ENCODE results near the gene CYBC1. TPM values are rescaled to one million over a fixed set of nuclear protein-coding genes. Genes with fewer than 3 reads are reported as not detected.
A peak's percentile ranks its signal among the peaks of the same experiment; 100 is the strongest.

The CYBC1 gene
- polyA plus RNA-seq, 2 of the 4 experiments (the other 2 are of a cell fraction), result 81.8 to 86.5 TPM

GRCh38 chr17:82416771-82417170 is 33.8 kb downstream of the CYBC1 start:
- ATAC-seq (no peak), DNase-seq (ENCODE audit: low read depth in 1 of 2, low spot score in 1 of 2) (peak in 1 of 2 experiments; percentile 57), FAIRE-seq (no peak)
- H3K9me3 ChIP-seq, result no peaks in the 10 kb centered on the region
- no peak overlapping the region for H3K4me2 ChIP-seq
- H3K27ac ChIP-seq, result no peak overlapping the region
- ChIA-PET CTCF (interaction anchor here (1.0 to 3.7 kb wide), 7 partner anchors 11 to 181 kb away, joined by 3 to 21 read pairs (median 6); no protein-coding TSS in a partner anchor), POLR2A (interaction anchor here (0.7 kb wide), 1 partner anchor 24 kb away, joined by 3 read pairs; no protein-coding TSS in a partner anchor)
- peaks cover 11% of the 10 kb centered on the region; the same call in 2 of the 3 replicates for H3K4me1 ChIP-seq
- WGBS (ENCODE audit: missing lambda C conversion rate), result 75% methylated on average over 6 of the region's 6 CpGs
- no peak overlapping the region for H3K4me3 ChIP-seq
- TF ChIP-seq KDM5A (IDR thresholded peaks at IDR 0.05) (no peak), RARB (CRISPR knock-in tag; IDR thresholded peaks at IDR 0.05) (no peak), ZNF302 (CRISPR knock-in tag; IDR thresholded peaks at IDR 0.05) (no peak), PHF8 (IDR thresholded peaks at IDR 0.05; ENCODE audit: borderline replicate concordance, low read depth) (no peak), HOXA7 (CRISPR knock-in tag; IDR thresholded peaks at IDR 0.05) (no peak), RAD21 (conservative IDR thresholded peaks at IDR 0.05 in 1 of 2, IDR thresholded peaks at IDR 0.05 in 1 of 2) (no peak), CEBPB (IDR thresholded peaks at IDR 0.05) (no peak), ESRRA (IDR thresholded peaks at IDR 0.05; ENCODE audit: borderline replicate concordance, low read length) (no peak), EHMT2 (IDR thresholded peaks at IDR 0.05; ENCODE audit: low read depth) (no peak), FOSL2 (IDR thresholded peaks at IDR 0.05) (no peak), FOSL2 (CRISPR knock-in tag; IDR thresholded peaks at IDR 0.05) (no peak), SMC3 (IDR thresholded peaks at IDR 0.05) (no peak), ZFP36 (IDR thresholded peaks at IDR 0.05; ENCODE audit: borderline replicate concordance, partially characterized antibody) (no peak)

- Histone ChIP-seq H3K4me3 (no peak overlapping the region), H3K9me3 (no peaks in the 10 kb centered on the region), H3K4me1 (peaks cover 11% of the 10 kb centered on the region; the same call in 2 of the 3 replicates), H3K4me2 (no peak overlapping the region), H3K27ac (no peak overlapping the region)
- ChIA-PET CTCF (interaction anchor here (0.7 to 3.7 kb wide), 9 partner anchors 11 to 180 kb away, joined by 3 to 21 read pairs (median 5); no protein-coding TSS in a partner anchor), POLR2A (no interaction called here)
- 90% methylated on average over 4 of the region's 4 CpGs for WGBS (ENCODE audit: missing lambda C conversion rate)
- ATAC-seq (no peak), FAIRE-seq (no peak), DNase-seq (ENCODE audit: low read depth in 1 of 2, low spot score in 1 of 2) (no peak)
- TF ChIP-seq NR3C1 (IDR thresholded peaks at IDR 0.05) (no peak), REST (IDR thresholded peaks at IDR 0.05) (no peak), HDAC2 (IDR thresholded peaks at IDR 0.05) (no peak), USF2 (IDR thresholded peaks at IDR 0.05) (no peak), PBX3 (IDR thresholded peaks at IDR 0.05) (no peak), JUNB (IDR thresholded peaks at IDR 0.05) (no peak), HEYL (CRISPR knock-in tag; IDR thresholded peaks at IDR 0.05) (no peak), FOXS1 (CRISPR knock-in tag; IDR thresholded peaks at IDR 0.05) (no peak), HOXB5 (CRISPR knock-in tag; IDR thresholded peaks at IDR 0.05) (no peak), E2F6 (IDR thresholded peaks at IDR 0.05; ENCODE audit: borderline replicate concordance, low read depth) (no peak), NPAS2 (CRISPR knock-in tag; IDR thresholded peaks at IDR 0.05; ENCODE audit: borderline replicate concordance) (no peak), HES2 (IDR thresholded peaks at IDR 0.05) (no peak), EP300 (IDR thresholded peaks at IDR 0.05) (no peak), PHF8 (IDR thresholded peaks at IDR 0.05; ENCODE audit: borderline replicate concordance, low read depth) (no peak), HMGXB4 (CRISPR knock-in tag; IDR thresholded peaks at IDR 0.05; ENCODE audit: borderline replicate concordance) (no peak), CBX2 (IDR thresholded peaks at IDR 0.05; ENCODE audit: borderline replicate concordance, low read depth) (no peak), ZSCAN20 (CRISPR knock-in tag; IDR thresholded peaks at IDR 0.05) (no peak), RCOR1 (IDR thresholded peaks at IDR 0.05; ENCODE audit: low read depth, low read length) (no peak)
Measured at GRCh38 chr17:82416264-82416663, 34.3 kb downstream of the CYBC1 start.
